Measurements from ENCODE around the gene XXYLT1. TPM values are rescaled to one million over a fixed set of nuclear protein-coding genes. Genes with fewer than 3 reads are reported as not detected.

Gene XXYLT1
- total RNA-seq, 1 donor from 2014 or later = 9.8 TPM

DNA sequence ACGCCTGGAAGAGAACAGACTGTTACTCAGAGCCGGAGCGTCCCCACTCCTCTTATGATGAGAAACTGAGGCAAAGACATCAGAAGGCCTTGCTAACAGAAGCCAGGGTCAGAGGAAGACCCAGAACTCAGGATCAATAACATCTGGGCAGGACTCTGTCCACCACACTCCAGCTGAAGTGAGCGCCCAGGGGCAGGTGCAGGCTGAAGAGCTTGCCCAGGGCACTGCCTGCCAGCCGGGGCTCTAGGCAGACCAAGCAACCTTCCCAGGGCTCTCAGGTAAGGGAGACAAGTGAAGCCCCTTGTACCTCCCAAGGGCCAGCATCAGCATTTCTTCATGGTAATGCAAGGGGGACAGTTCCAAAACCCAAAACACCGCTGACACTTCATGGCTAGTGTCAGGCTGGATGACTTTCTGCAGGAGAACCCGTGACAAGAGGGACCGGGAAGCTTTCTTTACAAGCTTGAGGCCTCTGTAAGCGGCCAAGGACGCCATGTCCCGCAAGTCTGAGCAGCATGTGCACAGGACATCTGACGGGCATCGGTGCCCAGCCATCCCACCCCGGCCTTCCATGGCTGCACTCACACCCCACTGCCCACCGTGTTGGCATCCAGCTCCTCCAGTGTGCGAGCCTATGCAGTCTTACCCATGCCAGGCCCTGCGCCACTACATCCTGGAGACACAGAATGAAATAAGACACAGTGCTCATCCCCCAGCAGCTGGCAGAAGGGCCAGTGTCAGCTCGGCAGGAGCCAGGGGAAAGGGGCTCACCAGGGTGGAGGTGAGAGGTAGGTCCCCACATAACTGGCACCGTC, 14.1 kb downstream of the XXYLT1 start:
- DNase-seq (no peak), ATAC-seq (no peak)
- Histone ChIP-seq H3K4me3 (no peak overlapping the region), H3K9me3 (no peaks in the 10 kb centered on the region), H3K36me3 (no peaks in the 10 kb centered on the region), H3K27me3 (no peaks in the 10 kb centered on the region), H3K4me1 (peaks cover 29% of the 10 kb centered on the region), H3K27ac (no peak overlapping the region)
- intact Hi-C loops (cut with DNase I) = loop anchor here (5.0 to 10.0 kb wide), 2 partner anchors 122 to 575 kb away; no protein-coding TSS in a partner anchor
- TF ChIP-seq, protein P1, sequence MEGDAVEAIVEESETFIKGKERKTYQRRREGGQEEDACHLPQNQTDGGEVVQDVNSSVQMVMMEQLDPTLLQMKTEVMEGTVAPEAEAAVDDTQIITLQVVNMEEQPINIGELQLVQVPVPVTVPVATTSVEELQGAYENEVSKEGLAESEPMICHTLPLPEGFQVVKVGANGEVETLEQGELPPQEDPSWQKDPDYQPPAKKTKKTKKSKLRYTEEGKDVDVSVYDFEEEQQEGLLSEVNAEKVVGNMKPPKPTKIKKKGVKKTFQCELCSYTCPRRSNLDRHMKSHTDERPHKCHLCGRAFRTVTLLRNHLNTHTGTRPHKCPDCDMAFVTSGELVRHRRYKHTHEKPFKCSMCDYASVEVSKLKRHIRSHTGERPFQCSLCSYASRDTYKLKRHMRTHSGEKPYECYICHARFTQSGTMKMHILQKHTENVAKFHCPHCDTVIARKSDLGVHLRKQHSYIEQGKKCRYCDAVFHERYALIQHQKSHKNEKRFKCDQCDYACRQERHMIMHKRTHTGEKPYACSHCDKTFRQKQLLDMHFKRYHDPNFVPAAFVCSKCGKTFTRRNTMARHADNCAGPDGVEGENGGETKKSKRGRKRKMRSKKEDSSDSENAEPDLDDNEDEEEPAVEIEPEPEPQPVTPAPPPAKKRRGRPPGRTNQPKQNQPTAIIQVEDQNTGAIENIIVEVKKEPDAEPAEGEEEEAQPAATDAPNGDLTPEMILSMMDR (IDR thresholded peaks at IDR 0.05) = no peak

DNA sequence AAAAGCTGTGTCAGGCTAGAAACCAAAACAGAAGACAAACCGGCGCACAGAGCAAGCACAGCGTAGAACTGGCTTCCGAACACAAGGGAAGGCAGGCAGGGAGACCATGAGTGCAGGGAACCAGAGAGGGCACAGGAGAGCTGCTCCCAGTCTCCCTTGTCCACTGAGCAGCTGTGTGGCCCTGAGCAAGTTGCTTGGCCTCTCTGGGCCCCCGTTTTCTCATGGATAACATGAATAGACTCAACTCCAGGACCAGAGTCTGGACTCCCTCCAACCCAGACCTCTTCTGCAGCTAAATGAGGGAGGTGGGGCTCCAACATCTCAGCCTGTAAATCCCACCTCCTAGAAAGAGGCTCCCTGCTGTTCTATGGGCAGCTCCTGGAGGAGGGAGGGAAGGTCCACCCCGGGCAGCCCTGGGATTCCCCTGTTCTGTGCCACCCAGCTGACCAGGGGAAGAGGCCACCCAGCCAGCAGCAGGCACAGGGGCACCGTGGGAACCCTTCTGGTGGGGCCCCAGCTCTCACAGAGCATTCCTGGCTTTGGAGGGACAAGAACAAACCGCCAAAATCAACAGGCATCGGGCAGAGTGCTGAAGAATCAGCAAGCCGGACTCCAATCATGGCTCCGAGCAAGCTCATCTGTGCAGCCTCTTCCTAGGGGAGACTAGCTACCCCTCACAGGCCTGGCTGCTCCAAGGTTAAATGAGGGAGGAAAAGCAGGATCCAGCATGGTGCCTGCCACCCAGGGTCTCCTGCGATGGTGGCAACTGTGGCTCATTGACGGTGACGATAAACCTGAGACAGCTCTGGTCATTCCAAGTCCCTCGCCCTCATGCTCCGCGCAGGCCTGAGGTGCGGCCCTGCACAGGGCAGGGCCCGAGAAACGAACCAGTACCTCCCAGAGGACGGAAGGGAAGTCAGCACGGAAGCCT, 15.1 kb downstream of the XXYLT1 start:
- TF ChIP-seq, protein P1 (IDR thresholded peaks at IDR 0.05) = no peak
- intact Hi-C loops (cut with DNase I) = loop anchor here (5.0 to 10.0 kb wide), 2 partner anchors 121 to 574 kb away; no protein-coding TSS in a partner anchor
- no peaks in the 10 kb centered on the region for H3K9me3 ChIP-seq
- H3K27me3 ChIP-seq = no peaks in the 10 kb centered on the region
- no peaks in the 10 kb centered on the region for H3K36me3 ChIP-seq
- no peak overlapping the region for H3K4me3 ChIP-seq
- ATAC-seq (no peak), DNase-seq (no peak)
- H3K27ac ChIP-seq = no peak overlapping the region
- H3K4me1 ChIP-seq = peaks cover 26% of the 10 kb centered on the region

DNA sequence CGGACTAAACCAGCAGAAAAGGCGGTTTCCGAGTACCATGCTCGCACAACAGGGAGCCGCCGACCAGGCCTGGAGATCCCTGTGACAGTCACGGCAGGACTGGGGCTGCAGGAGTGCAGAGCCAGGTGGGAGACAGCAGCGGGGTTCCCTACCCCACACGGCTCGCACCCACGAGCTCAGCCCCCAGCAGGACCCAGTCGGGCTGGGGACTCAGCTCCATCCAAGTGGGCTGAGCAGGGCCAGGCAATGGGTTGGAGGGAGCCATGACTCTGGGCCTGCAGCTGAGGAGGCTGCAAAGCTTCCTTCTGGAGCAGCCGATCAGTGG, 15.8 kb downstream of the XXYLT1 start:
- Histone ChIP-seq H3K27me3 (no peaks in the 10 kb centered on the region), H3K4me3 (no peak overlapping the region), H3K9me3 (no peaks in the 10 kb centered on the region), H3K36me3 (no peaks in the 10 kb centered on the region), H3K4me1 (peaks cover 20% of the 10 kb centered on the region), H3K27ac (no peak overlapping the region)
- ATAC-seq = no peak
- TF ChIP-seq, protein P1 (IDR thresholded peaks at IDR 0.05) = no peak
- intact Hi-C loops (cut with DNase I) = loop anchor here (5.0 to 10.0 kb wide), 2 partner anchors 120 to 573 kb away; no protein-coding TSS in a partner anchor
- DNase-seq = peak; percentile 61

DNA sequence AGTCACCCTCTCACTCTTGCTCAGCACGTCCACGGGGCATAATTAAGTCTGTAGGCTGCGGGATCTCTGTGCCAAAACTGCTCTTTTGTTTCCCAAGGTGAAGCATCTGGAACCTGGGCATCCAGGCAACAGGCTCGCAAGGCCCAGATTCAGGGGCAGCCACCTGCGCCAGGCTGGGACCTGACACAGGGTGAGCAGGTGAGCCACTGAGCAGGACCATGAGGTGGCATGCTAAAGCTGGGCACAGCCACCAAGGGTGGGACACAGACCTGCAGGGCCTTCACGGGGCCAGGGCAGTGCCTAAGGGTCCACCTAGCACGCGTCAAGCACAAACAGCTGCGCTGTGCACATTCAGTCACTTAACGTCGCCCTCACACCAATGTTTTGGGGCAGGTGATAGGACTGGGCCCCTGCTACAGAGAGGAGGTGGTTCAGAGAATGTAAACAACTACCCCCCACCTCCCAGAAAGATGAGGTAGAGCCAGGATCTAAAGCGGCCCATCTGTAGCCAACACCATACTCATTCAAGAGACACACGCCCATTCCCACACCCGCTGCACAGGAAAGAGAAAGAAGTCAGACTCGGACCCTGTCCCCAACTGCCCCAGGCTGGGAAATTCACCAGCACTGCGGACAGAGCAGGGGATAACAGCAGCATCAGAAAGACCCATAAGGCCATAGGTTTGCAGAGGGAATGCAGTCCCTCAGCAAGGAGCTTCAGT, 16.3 kb downstream of the XXYLT1 start:
- intact Hi-C loops (cut with DNase I) = loop anchor here (5.0 to 10.0 kb wide), 2 partner anchors 120 to 572 kb away; no protein-coding TSS in a partner anchor

More for the DNA sequence above, 16.3 kb downstream of the XXYLT1 start:
- TF ChIP-seq, protein P1 (IDR thresholded peaks at IDR 0.05) = no peak
- H3K27ac ChIP-seq = no peak overlapping the region
- DNase-seq (no peak), ATAC-seq (no peak)
- no peaks in the 10 kb centered on the region for H3K9me3 ChIP-seq
- H3K4me3 ChIP-seq = no peak overlapping the region
- H3K27me3 ChIP-seq = no peaks in the 10 kb centered on the region
- peaks cover 20% of the 10 kb centered on the region for H3K4me1 ChIP-seq
- H3K36me3 ChIP-seq = no peaks in the 10 kb centered on the region
